A172 (cell line): ENCODE measurements around the gene PTPRQ. TPM values are rescaled to one million over a fixed set of nuclear protein-coding genes. Genes with fewer than 3 reads are reported as not detected.
A peak's percentile ranks its signal among the peaks of the same experiment; 100 is the strongest.
"Not testable (repeated sequence)": the region's sequence is repeated elsewhere in the genome, so short reads cannot be mapped to it uniquely, and the experiment has no call there.

ENCODE experiments used
- DNase-seq: peaks from one replicate; pipeline ENCODE4 v3.0.0-alpha.2; 2015; ENCODE audit warnings: low spot score
- total RNA-seq: library from RNA; depleted of rRNA; stranded (reverse); fragments of >200 nt; shearing (Covaris generic); gene quantifications from 2 replicates; pipeline ENCODE4 v1.2.3, GENCODE V29; 2014; rRNA removed

The PTPRQ gene
- total RNA-seq = 0.02 and 0.12 TPM in 2 replicates

DNA sequence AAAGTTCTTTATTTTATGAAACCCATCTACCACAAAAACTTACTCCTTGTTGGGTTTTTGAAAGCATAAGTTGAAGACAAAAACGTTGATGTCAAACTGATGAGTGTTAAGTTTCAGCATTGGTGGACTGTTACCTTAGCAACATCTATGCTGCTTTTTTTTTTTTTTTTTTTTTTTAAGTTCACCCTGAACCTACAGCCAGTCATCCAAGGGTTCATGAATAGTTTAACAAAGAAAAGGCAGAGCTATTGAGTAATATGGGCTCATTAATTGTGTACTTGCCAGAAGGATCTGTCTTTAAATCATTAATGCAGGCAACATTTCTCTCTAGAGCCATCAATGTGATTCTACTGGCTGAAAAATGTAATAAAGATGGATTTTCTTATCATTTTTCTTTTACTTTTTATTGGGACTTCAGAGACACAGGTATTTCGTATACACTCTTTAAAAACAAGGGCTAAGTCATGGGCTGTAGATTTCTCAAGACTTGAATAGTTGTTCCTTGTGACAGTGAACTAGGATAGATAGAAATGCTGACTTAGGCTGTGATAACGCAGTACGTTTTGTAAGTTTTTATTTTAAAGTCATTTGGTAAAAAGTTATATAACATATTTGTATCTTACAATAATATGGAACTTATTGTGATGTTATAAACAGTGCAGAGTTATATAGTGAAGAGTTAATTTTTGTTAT is at the start of gene PTPRQ:
Gene PTPRQ (plus strand): TSS at position 262 of the 693 bp plus-strand sequence. CDS start 111 bp downstream, at position 373.
- no peak for DNase-seq

DNA sequence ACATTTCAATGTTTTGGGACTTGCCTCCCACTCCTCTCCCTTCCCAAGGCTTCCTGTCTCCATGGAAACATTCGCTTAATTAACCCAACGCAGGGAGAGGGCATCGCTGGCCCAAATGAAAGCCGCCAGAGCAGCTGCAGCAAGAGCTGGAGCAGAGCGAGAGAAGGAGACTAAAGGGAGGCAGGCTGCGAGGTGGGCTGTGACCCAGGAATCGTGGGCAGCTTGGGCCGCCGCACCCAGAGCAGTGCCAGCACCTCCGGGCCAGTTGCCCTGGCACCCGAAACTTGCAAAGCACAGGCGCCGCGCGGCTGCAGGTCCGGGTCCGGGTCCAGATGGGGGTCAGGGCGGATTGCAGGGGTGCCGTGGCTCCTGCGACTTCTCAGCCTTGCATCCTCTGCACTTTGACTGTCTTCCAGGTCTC is 43.5 kb upstream of the PTPRQ start:
- peak; percentile 8 for DNase-seq

DNA sequence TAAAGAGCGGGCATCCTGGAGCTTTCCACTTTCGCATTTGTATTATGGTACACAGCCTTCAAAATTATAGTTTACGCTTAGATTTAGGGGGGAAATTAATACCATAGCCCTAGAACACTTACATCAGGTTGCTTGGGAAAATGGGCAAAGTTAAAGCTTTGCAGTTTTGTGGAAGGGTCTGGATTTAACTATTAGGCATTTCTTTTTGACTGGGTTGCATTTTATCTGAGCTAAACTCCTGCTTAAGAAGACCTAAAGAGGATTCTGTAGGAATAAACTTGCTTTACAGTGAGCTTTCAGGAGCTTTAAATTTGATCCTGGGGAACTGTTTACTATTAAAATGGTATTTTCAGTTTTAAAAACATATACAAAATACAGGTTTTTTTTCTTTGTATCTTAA is 42.8 kb upstream of the PTPRQ start:
- DNase-seq = no peak

- DNase-seq = no peak
These were observed 39.4 kb upstream of the PTPRQ start for GRCh38 chr12:80404629-80405028.

GRCh38 chr12:80406253-80406652 is 37.8 kb upstream of the PTPRQ start:
- no peak for DNase-seq

GRCh38 chr12:80411787-80412186 is 32.2 kb upstream of the PTPRQ start:
- DNase-seq = no peak

DNA sequence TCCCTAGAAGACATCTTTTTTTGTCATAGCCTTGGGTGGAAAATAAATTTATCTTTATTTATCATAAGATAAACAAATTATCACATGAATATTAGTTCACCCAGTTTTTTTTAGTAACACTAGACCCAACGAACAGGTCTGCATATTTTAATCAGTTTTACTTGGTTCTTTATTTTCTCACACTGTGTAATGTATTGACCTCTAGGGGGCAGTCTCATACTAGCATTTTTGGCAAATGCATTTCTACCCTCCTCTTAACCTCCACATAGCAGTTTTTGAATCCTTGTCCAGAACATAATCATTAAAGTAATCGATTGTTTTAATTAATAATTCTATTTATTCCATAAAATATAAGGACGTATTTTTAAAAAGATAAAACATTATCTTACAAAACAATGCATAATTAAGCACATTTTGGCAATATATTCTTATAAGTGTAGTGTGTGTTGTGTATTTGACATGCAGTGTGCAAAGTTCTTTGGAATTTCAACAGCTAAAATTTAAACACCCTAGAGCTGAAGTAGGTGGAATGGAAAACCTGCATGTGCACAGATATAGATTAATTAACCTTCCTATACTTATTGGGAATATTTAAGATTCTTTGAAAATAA is 31.6 kb upstream of the PTPRQ start:
- DNase-seq = peak; percentile 40

GRCh38 chr12:80413462-80413861 is 30.6 kb upstream of the PTPRQ start:
- DNase-seq = peak; percentile 6

DNA sequence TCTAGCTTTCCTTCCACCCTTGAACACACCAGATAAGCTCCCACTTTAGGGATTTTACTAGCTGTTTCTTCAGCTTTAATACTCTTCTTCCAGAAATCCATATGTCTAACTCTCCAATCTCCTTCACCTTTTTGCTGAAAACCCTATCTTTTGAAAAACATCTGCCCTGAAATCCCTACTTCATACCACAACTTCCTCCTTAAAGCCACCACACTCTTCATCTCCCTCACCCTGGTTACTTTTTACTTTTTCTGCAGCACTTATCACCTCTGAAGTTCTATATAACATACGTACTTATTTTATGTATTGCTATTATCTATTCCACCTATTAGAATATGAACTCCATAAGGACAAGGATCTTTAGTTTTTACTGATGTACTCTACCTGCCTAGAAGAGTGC is 28.6 kb upstream of the PTPRQ start:
- DNase-seq = no peak

GRCh38 chr12:80419644-80420043 is 24.4 kb upstream of the PTPRQ start:
- DNase-seq = no peak

DNA sequence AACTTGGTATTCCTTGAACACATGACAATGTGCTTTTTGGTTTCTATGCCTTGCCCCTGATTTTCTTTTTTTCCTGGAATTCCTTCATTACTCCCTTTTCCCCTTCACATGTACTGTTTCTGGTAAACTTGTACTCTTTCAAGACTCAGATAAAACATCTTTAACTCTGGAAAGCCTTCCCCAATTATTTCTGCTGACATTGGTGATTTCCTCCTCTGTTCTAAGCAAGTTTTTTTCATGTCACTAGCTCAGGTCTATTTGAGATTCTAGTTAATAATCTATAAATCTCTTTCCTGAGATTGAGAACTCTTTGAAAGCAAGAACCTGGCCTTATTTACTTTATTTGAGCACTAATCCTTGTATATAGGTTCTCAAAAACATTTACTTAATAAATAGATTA is 24.0 kb upstream of the PTPRQ start:
- no peak for DNase-seq

- DNase-seq = no peak
These were observed 21.5 kb upstream of the PTPRQ start for GRCh38 chr12:80422550-80422949.

DNA sequence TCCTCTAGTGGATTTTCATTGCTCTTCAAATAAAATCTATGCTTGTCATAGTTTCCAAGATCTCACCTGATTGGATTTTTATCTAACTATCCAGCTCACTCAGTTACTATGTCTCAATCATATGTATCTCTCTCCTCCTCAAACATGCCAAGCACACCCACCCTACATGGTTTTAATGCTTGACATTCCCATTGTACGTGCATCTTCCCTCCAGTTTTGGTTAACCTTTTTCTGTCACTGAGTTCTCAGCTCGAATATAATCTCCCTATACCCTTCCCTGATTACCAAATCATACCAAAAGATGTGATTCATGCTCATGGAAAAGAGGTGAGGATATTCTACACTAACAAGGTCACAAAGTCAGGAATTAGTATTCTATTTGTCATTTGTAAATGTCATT is 12.0 kb upstream of the PTPRQ start:
- DNase-seq = no peak

DNA sequence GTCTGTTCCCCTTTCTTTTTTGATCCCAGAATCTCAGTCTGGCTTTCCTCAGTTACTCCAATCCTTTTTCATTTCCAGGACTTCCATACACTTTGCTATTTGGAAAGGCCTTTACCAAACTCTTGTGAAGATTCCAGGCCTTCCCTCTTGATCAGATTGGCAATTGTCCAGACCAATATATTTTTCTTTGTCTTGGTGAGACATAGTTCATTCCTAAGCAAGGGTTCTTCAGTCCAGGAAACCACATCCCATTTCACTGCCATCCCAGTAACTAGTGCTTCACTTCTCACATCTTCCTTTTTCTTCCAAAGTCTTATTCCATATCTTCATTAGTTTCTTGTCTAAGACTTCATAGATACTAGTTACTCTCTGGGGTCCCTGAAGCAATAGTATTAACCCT is 2.1 kb upstream of the PTPRQ start:
- peak; percentile 12 for DNase-seq

- DNase-seq = peak; percentile 27
These were observed 1.4 kb upstream of the PTPRQ start for GRCh38 chr12:80442426-80443222.

GRCh38 chr12:80445083-80445793 is 1.2 kb downstream of the PTPRQ start:
- DNase-seq = no peak

DNA sequence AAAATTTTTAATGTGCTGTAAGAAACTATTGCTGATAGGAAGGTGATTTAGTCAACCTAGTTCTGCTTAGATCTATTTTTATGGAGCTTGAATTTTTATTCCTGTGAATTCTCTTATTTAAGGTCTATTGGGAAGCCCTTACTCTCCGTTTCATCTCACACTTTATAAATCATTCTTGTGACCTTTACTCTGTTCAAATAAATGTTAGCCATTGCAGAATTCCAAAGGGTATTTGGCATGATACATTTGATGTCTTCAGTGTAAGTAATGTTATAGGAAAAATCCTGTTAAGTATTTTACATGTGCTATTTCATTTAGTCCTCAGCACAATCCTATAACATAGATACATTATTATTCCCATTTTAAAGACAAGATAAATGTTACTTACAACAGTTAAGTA is 12.5 kb downstream of the PTPRQ start:
- no peak for DNase-seq

DNA sequence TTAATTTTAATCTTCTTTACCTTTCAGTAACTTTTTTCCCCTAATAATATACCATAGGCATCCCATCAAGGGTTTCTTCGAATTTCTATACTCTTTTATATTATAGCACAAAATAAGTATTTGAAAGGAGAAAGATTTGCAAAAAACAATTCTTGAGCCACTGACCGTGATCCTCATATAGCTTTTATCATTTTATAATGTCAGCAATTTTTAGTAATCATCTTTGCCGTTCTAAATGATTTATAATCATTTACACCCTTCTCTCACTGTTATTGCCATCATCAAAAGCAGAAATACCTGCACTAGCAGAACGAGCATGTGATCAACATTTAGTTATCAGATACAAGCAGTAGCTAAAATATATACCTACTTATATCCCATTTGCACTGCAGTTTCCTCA is 16.9 kb downstream of the PTPRQ start:
- DNase-seq = no peak

DNA sequence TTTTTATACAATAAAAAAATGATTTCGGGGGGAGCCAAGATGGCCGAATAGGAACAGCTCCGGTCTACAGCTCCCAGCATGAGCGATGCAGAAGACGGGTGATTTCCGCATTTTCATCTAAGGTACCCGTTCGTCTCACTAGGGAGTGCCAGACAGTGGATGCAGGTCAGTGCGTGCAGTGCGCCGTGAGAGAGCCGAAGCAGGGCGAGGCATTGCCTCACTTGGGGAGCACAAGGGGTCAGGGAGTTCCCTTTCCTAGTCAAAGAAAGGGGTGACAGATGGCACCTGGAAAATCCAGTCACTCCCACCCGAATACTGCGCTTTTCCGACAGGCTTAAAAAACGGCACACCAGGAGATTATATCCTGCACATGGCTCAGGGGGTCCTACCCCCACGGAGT is 17.8 kb downstream of the PTPRQ start:
- DNase-seq = not testable (repeated sequence)

GRCh38 chr12:80469681-80470080 is 25.6 kb downstream of the PTPRQ start:
- DNase-seq = no peak

- DNase-seq = no peak
These were observed 26.4 kb downstream of the PTPRQ start for GRCh38 chr12:80470403-80470802.

DNA sequence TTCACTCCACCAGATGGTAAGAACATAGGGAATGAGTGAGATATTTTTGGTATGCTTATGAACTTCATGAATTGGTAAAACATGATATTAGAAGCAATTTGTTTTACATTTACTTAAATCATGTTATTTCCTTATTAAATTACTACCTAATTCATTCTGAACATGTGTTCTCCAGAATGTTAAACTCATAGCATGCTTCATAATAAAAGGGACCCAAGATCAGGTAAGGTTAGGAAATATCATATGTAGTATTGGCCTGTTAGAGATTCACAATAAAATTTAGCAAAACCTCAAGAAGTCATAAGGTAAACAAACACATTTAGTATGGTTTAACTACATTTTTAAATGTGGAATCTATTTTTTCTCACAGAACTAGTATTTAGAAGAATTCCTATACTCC is 28.2 kb downstream of the PTPRQ start:
- DNase-seq = no peak
